Subcutaneous adipose tissue (tissue), 4 donors: Measurements from ENCODE around the gene MYL10. TPM values are rescaled to one million over a fixed set of nuclear protein-coding genes. Genes with fewer than 3 reads are reported as not detected.

Experiments
- CTCF ChIP-seq: fragments of 450-650 bp; IDR thresholded peaks from one replicate; pipeline ENCODE4 v1.5.1; 2016; ENCODE audit warnings: low read depth, mild to moderate bottlenecking, control low read depth, antibody characterized with exemption, moderate library complexity
- total RNA-seq, 4 donors: library from RNA; depleted of rRNA; stranded (reverse); fragments of >200 nt; gene quantifications; one replicate each; pipeline ENCODE4 v1.1.0, GENCODE V29; 2016

The MYL10 gene
- total RNA-seq, 4 donors from 2014 or later, result not detected

- TF ChIP-seq CTCF, result no peak
Measured at GRCh38 chr7:101618207-101618839, 10.8 kb downstream of the MYL10 start.

GRCh38 chr7:101617451-101618206 lies 11.5 kb downstream of the MYL10 start:
- no peak for TF ChIP-seq CTCF

GRCh38 chr7:101615446-101615845 lies 13.7 kb downstream of the MYL10 start:
- no peak for TF ChIP-seq CTCF

GRCh38 chr7:101614939-101615302 lies 14.2 kb downstream of the MYL10 start:
- no peak for TF ChIP-seq CTCF

- TF ChIP-seq CTCF, result no peak
Measured at GRCh38 chr7:101614098-101614938, 14.8 kb downstream of the MYL10 start.

GRCh38 chr7:101612885-101613515 lies 16.1 kb downstream of the MYL10 start:
- no peak for TF ChIP-seq CTCF
